HepG2 (cell line): ENCODE results near the gene HYAL1.

Experiments used
- FOXC1 ChIP-seq: sonication (generic); formaldehyde crosslinking; IDR thresholded peaks from 2 replicates; pipeline ENCODE4 v1.8.0; 2022; ENCODE audit warnings: mild to moderate bottlenecking, missing genetic modification reagents, borderline replicate concordance
- HDAC6 ChIP-seq: fragments of 200-600 bp; sonication (generic); IDR thresholded peaks from 2 replicates; pipeline ENCODE4 v1.7.0; 2017; ENCODE audit warnings: mild to moderate bottlenecking, antibody characterized with exemption, low read length, low read depth
- IRF2 ChIP-seq: IDR thresholded peaks from 2 replicates; pipeline ENCODE4 v1.6.1; 2018; ENCODE audit warnings: missing genetic modification reagents, missing compliant biosample characterization
- JDP2 ChIP-seq: sonication (generic); formaldehyde crosslinking; IDR thresholded peaks from 2 replicates; pipeline ENCODE4 v1.8.1; 2022; ENCODE audit warnings: missing genetic modification reagents, borderline replicate concordance
- MED1 ChIP-seq: sonication (generic); formaldehyde crosslinking; IDR thresholded peaks from 2 replicates; pipeline ENCODE4 v1.4.0; 2020; ENCODE audit warnings: missing genetic modification reagents
- POLR2A ChIP-seq, 2 experiments: IDR thresholded peaks; 2 replicates each; pipeline ENCODE4 v1.6.1; 2011; ENCODE audit warnings: low read depth in 2 of 2, low read length in 2 of 2, mild to moderate bottlenecking in 1 of 2, moderate library complexity in 1 of 2; ENCODE audit not compliant: insufficient read depth in 1 of 2
- POLR2AphosphoS5 ChIP-seq: IDR thresholded peaks from 2 replicates; pipeline ENCODE4 v1.6.1; 2012; ENCODE audit warnings: low read depth, low read length
- TF ChIP-seq, protein P1 (sequence below): sonication (generic); formaldehyde crosslinking; IDR thresholded peaks from 2 replicates; pipeline ENCODE4 v1.5.0; 2020; ENCODE audit warnings: missing genetic modification reagents

DNA sequence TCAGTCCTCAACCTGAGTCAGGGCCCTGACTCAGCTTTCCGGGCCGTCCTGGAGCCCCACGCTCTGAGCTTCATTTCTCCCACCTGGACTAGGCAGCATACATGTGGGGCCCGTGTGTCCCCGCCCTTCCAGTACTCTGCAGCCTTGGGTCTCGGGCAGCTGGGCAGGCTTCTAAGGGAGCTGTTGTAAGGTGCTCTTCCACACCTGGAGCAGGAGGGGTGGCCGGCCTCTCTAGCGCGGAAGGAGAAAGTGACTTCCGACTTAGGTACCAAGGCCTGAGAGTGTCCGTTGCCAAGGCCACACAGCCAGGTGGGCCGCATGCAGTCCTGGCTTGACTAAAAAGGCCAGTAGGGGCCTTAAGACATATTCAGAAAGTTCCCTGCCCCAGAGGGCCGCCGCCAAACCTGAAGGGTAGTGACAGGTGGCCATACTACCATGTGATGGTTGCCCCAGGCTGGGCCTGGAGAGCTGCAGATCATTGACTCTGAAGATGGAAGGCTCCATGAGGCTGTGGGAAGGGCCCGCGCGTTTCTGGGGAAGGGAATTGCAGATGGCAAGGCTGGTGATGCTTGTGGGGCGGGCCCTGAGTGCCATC, 43.8 kb downstream of the HYAL1 start:
- TF ChIP-seq FOXC1 (CRISPR knock-in tag), result no peak
- TF ChIP-seq, protein P1, sequence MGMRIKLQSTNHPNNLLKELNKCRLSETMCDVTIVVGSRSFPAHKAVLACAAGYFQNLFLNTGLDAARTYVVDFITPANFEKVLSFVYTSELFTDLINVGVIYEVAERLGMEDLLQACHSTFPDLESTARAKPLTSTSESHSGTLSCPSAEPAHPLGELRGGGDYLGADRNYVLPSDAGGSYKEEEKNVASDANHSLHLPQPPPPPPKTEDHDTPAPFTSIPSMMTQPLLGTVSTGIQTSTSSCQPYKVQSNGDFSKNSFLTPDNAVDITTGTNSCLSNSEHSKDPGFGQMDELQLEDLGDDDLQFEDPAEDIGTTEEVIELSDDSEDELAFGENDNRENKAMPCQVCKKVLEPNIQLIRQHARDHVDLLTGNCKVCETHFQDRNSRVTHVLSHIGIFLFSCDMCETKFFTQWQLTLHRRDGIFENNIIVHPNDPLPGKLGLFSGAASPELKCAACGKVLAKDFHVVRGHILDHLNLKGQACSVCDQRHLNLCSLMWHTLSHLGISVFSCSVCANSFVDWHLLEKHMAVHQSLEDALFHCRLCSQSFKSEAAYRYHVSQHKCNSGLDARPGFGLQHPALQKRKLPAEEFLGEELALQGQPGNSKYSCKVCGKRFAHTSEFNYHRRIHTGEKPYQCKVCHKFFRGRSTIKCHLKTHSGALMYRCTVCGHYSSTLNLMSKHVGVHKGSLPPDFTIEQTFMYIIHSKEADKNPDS (CRISPR knock-in tag), result no peak
- no peak for TF ChIP-seq IRF2 (CRISPR knock-in tag)
- TF ChIP-seq POLR2A (IDR thresholded peaks at IDR 0.05; ENCODE audit: insufficient read depth in 1 of 2, low read depth in 2 of 2, low read length in 2 of 2), result no peak
- TF ChIP-seq HDAC6, result no peak
- TF ChIP-seq POLR2AphosphoS5, result no peak
- TF ChIP-seq MED1, result no peak
- no peak for TF ChIP-seq JDP2 (CRISPR knock-in tag)
